ENCODE measurements around the gene EFEMP1.

The EFEMP1 gene

DNA sequence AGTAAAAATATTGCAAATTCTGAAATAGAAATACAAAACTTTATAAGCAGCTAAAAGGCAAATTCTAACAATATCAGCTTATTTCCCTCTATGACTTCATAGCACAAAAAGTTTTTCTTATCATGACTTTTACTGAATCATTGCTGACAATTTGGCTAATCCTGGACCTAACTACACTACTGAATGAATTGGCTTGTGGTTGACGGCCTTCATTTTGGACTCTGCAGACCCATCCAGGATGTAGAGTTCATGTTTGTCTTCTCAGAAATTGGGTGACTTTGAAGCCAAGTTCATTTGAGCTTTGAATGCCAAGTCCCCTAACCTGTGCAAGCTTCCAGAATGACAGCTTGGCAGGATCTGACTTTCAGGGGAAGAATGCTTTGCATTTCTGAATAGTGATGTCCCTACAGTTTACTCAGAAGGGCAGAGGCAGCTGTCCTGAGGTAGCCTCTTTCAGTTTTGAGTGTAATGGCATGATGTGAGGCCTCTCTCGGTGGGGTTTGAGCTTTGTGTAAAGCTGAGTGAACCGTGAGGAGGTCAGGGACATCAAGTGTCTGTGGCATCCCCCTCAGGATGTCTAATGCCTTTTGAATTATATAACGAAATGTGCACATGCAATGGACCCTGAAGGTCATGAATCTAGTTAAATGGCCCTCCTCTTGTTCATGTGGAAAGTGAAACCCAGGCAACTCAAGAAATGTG, 48.0 kb downstream of the EFEMP1 start:
- Histone ChIP-seq H3K36me3 (ENCODE audit: control insufficient read depth, insufficient read depth, low read length) (no peaks in the 10 kb centered on the region), H3K9ac (ENCODE audit: low read length) (no peak overlapping the region), H3K4me1 (ENCODE audit: control insufficient read depth, insufficient read depth, low read length) (no peaks in the 10 kb centered on the region), H3K27me3 (ENCODE audit: control insufficient read depth, insufficient read depth, low read length) (no peaks in the 10 kb centered on the region), H3K4me3 (ENCODE audit: low read length) (no peak overlapping the region), H3K9me3 (ENCODE audit: control insufficient read depth, low read length) (no peaks in the 10 kb centered on the region)

DNA sequence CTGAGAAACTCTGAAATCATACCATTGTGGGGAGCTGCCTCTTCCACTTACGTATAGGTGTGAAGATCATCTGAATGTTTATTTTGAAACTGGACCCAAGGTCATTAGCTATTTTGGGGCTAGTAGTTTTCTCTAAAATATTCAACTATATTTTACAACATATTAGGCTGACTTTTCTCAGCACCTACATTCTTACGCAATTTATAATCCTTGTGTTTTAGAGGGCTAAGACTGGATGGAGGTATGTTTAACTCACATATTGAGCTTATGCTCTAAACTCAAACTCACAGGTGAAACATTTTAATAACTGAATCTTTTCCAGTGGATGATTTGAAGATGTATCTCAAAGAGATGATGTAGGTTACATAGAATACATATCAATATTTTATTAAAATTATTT, 49.2 kb downstream of the EFEMP1 start:
- no peaks in the 10 kb centered on the region for H3K36me3 ChIP-seq (ENCODE audit: control insufficient read depth, insufficient read depth, low read length)
- H3K9me3 ChIP-seq (ENCODE audit: control insufficient read depth, low read length): no peaks in the 10 kb centered on the region
- no peaks in the 10 kb centered on the region for H3K4me1 ChIP-seq (ENCODE audit: control insufficient read depth, insufficient read depth, low read length)
- no peaks in the 10 kb centered on the region for H3K27me3 ChIP-seq (ENCODE audit: control insufficient read depth, insufficient read depth, low read length)
- H3K4me3 ChIP-seq (ENCODE audit: low read length): no peak overlapping the region
- no peak overlapping the region for H3K9ac ChIP-seq (ENCODE audit: low read length)

DNA sequence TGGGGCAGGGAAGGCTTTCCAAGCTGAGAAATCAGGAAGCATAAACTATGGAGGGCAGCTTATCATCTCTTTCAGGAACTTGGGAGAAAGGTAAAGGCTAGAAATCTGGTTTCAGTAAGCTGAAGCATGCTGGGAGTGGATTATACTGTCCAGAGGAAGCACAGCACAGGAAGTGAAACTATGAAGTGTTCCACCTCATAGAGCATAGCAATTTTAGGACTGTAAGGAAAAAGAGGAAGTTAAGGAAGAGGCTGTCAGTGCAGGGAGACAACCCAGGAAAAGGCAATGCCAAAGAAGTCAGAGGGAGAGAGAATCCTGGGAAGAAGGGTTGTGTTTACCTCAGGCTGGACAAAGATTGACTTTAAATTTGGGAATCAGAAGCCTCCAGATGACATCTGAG, 51.9 kb downstream of the EFEMP1 start:
- no peaks in the 10 kb centered on the region for H3K27me3 ChIP-seq (ENCODE audit: control insufficient read depth, insufficient read depth, low read length)
- no peak overlapping the region for H3K9ac ChIP-seq (ENCODE audit: low read length)
- no peaks in the 10 kb centered on the region for H3K4me1 ChIP-seq (ENCODE audit: control insufficient read depth, insufficient read depth, low read length)
- H3K4me3 ChIP-seq (ENCODE audit: low read length): no peak overlapping the region
- no peaks in the 10 kb centered on the region for H3K9me3 ChIP-seq (ENCODE audit: control insufficient read depth, low read length)
- H3K36me3 ChIP-seq (ENCODE audit: control insufficient read depth, insufficient read depth, low read length): no peaks in the 10 kb centered on the region

DNA sequence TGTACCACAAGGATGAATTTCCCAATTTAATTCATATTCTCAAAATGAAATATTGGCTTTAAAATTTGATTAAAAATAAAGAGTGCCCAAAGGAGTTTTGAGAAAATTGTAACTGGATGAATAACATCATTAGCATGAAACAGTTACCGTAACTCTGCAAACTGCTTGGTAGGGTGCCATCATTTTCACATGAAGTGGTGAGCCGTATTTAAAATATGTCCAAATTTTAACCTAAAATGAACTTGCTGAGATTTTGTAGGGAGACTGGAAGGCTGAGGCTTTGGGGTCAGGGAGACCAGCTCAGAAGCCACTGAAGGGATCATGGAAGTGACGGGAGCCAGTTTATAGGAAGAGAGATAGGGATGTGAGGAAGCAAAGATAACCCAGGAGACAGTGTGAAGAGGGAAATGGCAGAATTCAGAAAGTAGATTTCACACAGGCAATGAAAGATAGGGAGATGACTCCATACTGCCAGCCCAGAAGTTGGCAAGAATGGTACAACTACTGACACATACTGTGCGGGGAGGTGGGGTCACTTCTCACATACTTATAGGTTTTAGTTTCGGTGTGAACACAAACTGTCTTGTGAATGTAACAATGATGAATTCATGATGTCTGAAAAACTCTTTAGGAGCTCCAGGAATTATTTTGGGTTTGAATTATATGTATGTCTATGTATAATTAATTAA, 53.8 kb downstream of the EFEMP1 start:
- no peak overlapping the region for H3K9ac ChIP-seq (ENCODE audit: low read length)
- H3K27me3 ChIP-seq (ENCODE audit: control insufficient read depth, insufficient read depth, low read length): no peaks in the 10 kb centered on the region
- H3K4me1 ChIP-seq (ENCODE audit: control insufficient read depth, insufficient read depth, low read length): no peaks in the 10 kb centered on the region
- H3K36me3 ChIP-seq (ENCODE audit: control insufficient read depth, insufficient read depth, low read length): no peaks in the 10 kb centered on the region
- no peaks in the 10 kb centered on the region for H3K9me3 ChIP-seq (ENCODE audit: control insufficient read depth, low read length)
- no peak overlapping the region for H3K4me3 ChIP-seq (ENCODE audit: low read length)

DNA sequence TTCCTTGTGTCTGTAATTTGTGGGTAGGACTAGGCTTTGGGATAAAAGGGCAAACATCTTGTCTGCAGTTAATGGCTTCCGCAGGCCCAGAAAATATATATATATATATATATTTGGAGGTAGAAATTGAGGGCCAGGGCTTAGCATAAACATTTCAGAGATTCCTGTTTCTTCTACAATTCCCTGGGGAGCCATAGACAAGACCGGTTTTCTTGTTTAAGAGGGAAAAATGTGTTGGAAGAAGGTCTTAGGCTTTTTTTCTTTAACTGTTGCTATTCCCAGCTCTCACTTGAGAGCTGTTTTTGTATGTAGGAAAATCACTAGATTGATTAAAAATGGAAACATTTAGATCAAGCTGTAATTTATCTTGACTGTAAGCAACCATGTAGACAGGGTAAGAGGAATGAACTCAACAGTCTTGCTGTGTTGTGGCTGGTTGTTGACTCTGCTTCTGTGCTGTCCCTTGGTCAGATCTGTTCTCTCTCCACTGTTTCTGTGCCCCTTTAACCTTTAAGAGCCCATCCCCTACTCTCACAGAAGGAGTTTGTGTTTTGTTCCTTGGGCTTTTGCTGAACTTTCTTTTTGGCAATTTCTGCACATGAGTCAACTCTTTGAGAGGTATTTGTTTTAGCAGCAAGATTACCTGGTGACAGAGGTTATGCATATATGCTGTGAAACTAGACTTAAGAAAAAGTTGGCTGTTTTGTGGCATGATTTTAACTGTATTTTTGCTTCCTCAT, 58.3 kb downstream of the EFEMP1 start:
- Histone ChIP-seq H3K9me3 (ENCODE audit: control insufficient read depth, low read length) (no peaks in the 10 kb centered on the region), H3K36me3 (ENCODE audit: control insufficient read depth, insufficient read depth, low read length) (no peaks in the 10 kb centered on the region), H3K9ac (ENCODE audit: low read length) (no peak overlapping the region), H3K4me1 (ENCODE audit: control insufficient read depth, insufficient read depth, low read length) (peaks cover 12% of the 10 kb centered on the region), H3K27me3 (ENCODE audit: control insufficient read depth, insufficient read depth, low read length) (no peaks in the 10 kb centered on the region), H3K4me3 (ENCODE audit: low read length) (no peak overlapping the region)

DNA sequence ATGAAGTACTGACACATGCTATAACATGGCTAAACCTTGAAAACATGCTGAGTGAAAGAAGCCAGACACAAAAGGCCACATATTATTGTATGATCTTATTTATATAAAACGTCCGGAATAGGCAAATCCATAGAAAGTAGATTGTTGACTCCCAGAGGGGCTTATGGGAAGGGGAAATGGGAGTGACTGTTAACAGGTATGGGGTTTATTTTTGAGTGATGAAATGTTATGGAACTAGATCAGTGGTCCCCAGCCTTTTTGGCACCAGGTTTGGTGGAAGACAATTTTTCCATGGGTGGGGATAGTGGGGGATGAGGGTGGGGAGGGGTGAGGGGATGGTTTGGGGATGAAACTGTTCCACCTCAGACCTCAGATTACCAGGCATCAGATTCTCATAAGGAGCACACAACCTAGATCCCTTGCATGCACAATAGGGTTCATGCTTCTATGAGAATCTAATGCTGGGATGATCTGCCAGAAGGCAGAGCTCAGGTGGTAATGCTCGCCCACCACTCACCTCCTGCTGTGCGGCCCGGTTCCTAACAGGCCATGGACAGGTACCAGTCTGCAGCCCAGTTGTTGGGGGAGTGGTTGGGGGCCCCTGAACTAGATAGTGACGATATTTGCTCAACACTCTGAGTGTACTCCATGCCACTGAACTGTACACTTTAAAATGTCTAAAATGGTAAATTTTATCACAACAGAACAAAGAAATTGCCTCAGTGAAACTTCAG, 59.1 kb downstream of the EFEMP1 start:
- H3K9me3 ChIP-seq (ENCODE audit: control insufficient read depth, low read length): no peaks in the 10 kb centered on the region
- no peak overlapping the region for H3K4me3 ChIP-seq (ENCODE audit: low read length)
- no peaks in the 10 kb centered on the region for H3K27me3 ChIP-seq (ENCODE audit: control insufficient read depth, insufficient read depth, low read length)
- no peaks in the 10 kb centered on the region for H3K36me3 ChIP-seq (ENCODE audit: control insufficient read depth, insufficient read depth, low read length)
- peaks cover 12% of the 10 kb centered on the region for H3K4me1 ChIP-seq (ENCODE audit: control insufficient read depth, insufficient read depth, low read length)
- H3K9ac ChIP-seq (ENCODE audit: low read length): no peak overlapping the region

DNA sequence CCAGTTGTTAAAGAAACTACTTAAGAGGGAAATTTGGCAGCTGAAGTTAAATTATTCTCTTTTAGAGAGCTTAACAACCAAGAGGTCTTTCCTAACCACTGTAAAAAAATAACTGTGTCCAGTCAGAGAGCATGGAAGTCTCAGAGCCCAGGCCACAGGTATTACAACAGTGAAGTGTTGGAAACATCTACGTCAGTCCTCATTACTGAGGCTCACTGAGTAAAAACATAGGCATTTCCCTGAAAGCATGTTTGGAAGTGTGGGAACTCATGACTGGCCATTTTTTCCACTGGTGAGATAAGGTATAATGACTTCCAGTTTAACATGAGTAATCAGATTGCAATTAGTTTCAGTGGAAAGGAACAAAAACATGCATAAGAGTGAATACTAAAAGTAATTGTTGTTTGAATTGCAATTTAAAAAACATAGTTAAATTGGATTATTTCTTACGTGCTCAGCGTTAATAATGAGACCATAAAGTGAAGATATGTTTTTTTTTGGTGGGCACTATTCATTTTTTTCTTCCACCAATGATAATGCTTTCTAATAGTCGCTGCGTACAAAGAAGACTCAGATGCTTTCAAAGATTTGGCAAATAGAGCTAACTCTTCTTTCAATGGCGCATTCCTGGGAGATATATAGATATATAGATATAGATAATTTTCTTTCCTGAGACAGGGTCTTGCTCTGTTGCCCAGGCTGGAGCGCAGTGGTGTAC, 60.8 kb downstream of the EFEMP1 start:
- H3K9ac ChIP-seq (ENCODE audit: low read length): no peak overlapping the region
- H3K4me3 ChIP-seq (ENCODE audit: low read length): no peak overlapping the region
- no peaks in the 10 kb centered on the region for H3K9me3 ChIP-seq (ENCODE audit: control insufficient read depth, low read length)

DNA sequence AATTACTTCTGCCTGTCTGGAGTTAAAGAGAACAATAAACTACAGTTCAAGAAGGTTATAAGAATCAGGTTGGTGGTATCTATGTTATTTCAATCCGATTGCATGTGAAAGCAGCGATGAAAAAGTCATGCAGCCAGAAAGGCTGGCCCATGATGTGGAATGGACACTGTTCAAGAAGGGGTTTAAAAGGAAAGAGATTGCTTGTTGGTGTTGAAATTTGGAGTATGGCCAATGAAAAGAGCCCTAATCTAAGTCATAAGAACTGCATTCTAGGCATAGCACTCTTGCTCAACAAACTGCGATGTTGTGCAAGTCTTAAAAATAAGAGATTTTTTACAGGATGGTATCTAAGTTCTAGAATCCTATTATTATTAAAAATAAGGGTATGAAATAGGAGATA, 61.3 kb downstream of the EFEMP1 start:
- Histone ChIP-seq H3K27me3 (ENCODE audit: control insufficient read depth, insufficient read depth, low read length) (no peaks in the 10 kb centered on the region), H3K9ac (ENCODE audit: low read length) (no peak overlapping the region), H3K4me3 (ENCODE audit: low read length) (no peak overlapping the region), H3K36me3 (ENCODE audit: control insufficient read depth, insufficient read depth, low read length) (no peaks in the 10 kb centered on the region), H3K9me3 (ENCODE audit: control insufficient read depth, low read length) (no peaks in the 10 kb centered on the region), H3K4me1 (ENCODE audit: control insufficient read depth, insufficient read depth, low read length) (peaks cover 12% of the 10 kb centered on the region)

More for the DNA sequence above, 60.8 kb downstream of the EFEMP1 start:
- H3K4me1 ChIP-seq (ENCODE audit: control insufficient read depth, insufficient read depth, low read length): peaks cover 12% of the 10 kb centered on the region
- no peaks in the 10 kb centered on the region for H3K36me3 ChIP-seq (ENCODE audit: control insufficient read depth, insufficient read depth, low read length)
- no peaks in the 10 kb centered on the region for H3K27me3 ChIP-seq (ENCODE audit: control insufficient read depth, insufficient read depth, low read length)

DNA sequence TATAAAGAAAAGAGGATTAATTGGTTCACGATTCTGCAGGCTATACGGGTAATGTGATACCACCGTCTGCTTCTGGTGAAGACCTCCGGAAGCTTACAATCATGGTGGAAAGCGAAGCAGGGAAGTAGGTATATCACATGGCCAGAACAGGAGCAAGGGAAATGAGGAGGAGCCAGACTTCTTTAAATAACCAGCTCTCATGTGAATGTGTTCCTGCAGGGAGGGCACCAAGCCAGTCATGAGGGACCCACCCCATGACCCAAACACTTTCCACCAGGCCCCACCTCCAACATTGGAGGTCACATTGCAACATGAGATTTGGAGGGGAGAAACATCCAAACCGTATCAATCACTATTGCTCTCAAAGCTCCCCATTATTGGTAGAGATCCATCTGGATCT, 61.8 kb downstream of the EFEMP1 start:
- no peak overlapping the region for H3K4me3 ChIP-seq (ENCODE audit: low read length)
- H3K9ac ChIP-seq (ENCODE audit: low read length): no peak overlapping the region
- H3K9me3 ChIP-seq (ENCODE audit: control insufficient read depth, low read length): no peaks in the 10 kb centered on the region

DNA sequence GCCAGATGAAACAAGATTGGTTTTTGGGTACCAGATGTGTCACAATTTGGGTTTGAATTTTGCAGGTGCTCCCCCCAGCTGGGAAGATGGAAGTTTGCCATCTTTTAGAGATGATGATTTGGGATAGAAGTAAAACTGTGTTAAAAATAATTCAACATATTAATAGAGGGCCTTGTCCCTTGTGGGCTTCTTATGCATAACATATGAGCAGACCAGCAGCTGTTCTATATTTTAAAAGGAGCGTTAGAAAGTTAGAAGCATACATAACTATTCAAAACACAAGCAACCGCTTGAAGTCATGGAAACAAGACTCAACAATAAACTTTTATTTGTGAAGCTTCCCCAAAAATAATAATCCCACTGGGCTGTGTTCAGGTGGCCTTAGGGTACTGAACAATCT, 62.8 kb downstream of the EFEMP1 start:
- Histone ChIP-seq H3K27me3 (ENCODE audit: control insufficient read depth, insufficient read depth, low read length) (no peaks in the 10 kb centered on the region), H3K36me3 (ENCODE audit: control insufficient read depth, insufficient read depth, low read length) (no peaks in the 10 kb centered on the region), H3K9me3 (ENCODE audit: control insufficient read depth, low read length) (no peaks in the 10 kb centered on the region), H3K4me1 (ENCODE audit: control insufficient read depth, insufficient read depth, low read length) (peaks cover 12% of the 10 kb centered on the region), H3K9ac (ENCODE audit: low read length) (no peak overlapping the region), H3K4me3 (ENCODE audit: low read length) (no peak overlapping the region)

More for the DNA sequence above, 61.8 kb downstream of the EFEMP1 start:
- Histone ChIP-seq H3K27me3 (ENCODE audit: control insufficient read depth, insufficient read depth, low read length) (no peaks in the 10 kb centered on the region), H3K4me1 (ENCODE audit: control insufficient read depth, insufficient read depth, low read length) (peaks cover 12% of the 10 kb centered on the region), H3K36me3 (ENCODE audit: control insufficient read depth, insufficient read depth, low read length) (no peaks in the 10 kb centered on the region)

DNA sequence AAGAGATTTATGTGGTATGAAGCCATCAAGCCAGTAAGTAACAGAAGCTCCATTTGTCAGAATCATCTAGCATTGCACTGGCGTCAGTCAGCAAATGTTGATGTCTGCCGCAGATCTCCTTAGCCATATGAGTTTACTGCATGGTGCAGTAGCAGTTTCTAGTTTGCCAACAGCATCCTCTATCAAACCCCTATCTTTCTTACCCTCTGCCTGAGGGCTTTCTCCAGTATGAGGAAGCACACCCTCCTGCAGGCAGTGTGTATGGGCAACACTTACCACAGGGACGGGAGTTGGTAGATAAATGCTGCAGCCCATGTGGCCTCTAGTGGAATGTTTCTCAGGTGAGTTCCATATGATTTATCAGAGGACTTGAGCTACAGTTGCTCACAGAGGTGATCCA, 63.7 kb downstream of the EFEMP1 start:
- Histone ChIP-seq H3K4me1 (ENCODE audit: control insufficient read depth, insufficient read depth, low read length) (peaks cover 12% of the 10 kb centered on the region), H3K36me3 (ENCODE audit: control insufficient read depth, insufficient read depth, low read length) (no peaks in the 10 kb centered on the region), H3K4me3 (ENCODE audit: low read length) (no peak overlapping the region), H3K9ac (ENCODE audit: low read length) (no peak overlapping the region), H3K9me3 (ENCODE audit: control insufficient read depth, low read length) (no peaks in the 10 kb centered on the region), H3K27me3 (ENCODE audit: control insufficient read depth, insufficient read depth, low read length) (no peaks in the 10 kb centered on the region)

All from mucosa of stomach (tissue), 1 donor.